IMR-90 (cell line): ENCODE results near the gene CAMK2G. TPM values are rescaled to one million over a fixed set of nuclear protein-coding genes. Genes with fewer than 3 reads are reported as not detected.

Experiments used
- ATAC-seq: fragments of 200-7000 bp; cut with Tn5 transposase; 2 replicates; pipeline ENCODE4 v1.9.1; 2020; ENCODE audit warnings: low read depth, mild to moderate bottlenecking, moderate library complexity
- BruUV-seq: library from RNA; stranded (reverse); fragments of 400-500 nt; replicated peaks from 2 replicates; lab custom pipeline; 2021; lab: Mats Ljungman, UMichigan
- CTCF ChIA-PET: fragments of 300-600 bp; formaldehyde crosslinking; extraction: SDS; loops from one replicate; lab custom pipeline; 2021; ENCODE audit warnings: antibody characterized with exemption; lab: Yijun Ruan, JAX
- POLR2A ChIA-PET: fragments of 300-600 bp; sonication (Branson Sonifier 250); formaldehyde crosslinking; loops from one replicate; lab custom pipeline; 2022; ENCODE audit warnings: antibody characterized with exemption; ENCODE audit not compliant: unreplicated experiment; lab: Charles Lee
- DNase-seq: peaks from one replicate; pipeline ENCODE4 v3.0.0; 2013
- H2AFZ ChIP-seq: replicated peaks from 2 replicates; pipeline ENCODE3; 2013; ENCODE audit warnings: low read length, mild to moderate bottlenecking; ENCODE audit not compliant: poor library complexity
- H2AK5ac ChIP-seq: 2 replicates; pipeline ENCODE4 v1.6.1; 2013; ENCODE audit warnings: low read depth, low read length, inconsistent platforms
- H2AK9ac ChIP-seq: replicated peaks from 2 replicates; pipeline ENCODE3; 2013; ENCODE audit warnings: mild to moderate bottlenecking, low read depth, low read length, moderate library complexity; ENCODE audit not compliant: poor library complexity
- H2BK120ac ChIP-seq: 2 replicates; pipeline ENCODE4 v1.6.1; 2013; ENCODE audit warnings: low read depth, low read length, inconsistent platforms
- H2BK15ac ChIP-seq: 3 replicates; pipeline ENCODE4 v1.6.1; 2013; ENCODE audit warnings: low read depth, low read length, inconsistent platforms
- H2BK20ac ChIP-seq: 2 replicates; pipeline ENCODE4 v1.6.1; 2013; ENCODE audit warnings: low read depth, mild to moderate bottlenecking, inconsistent platforms, low read length, moderate library complexity
- H2BK5ac ChIP-seq: 2 replicates; pipeline ENCODE4 v1.6.1; 2013; ENCODE audit warnings: mild to moderate bottlenecking, low read depth, low read length, inconsistent platforms; ENCODE audit not compliant: poor library complexity, severe bottlenecking
- H3K14ac ChIP-seq: replicated peaks from 2 replicates; pipeline ENCODE4 v1.6.1; 2013; ENCODE audit warnings: low read depth, low read length, inconsistent platforms
- H3K18ac ChIP-seq: 2 replicates; pipeline ENCODE4 v1.6.1; 2013; ENCODE audit warnings: low read depth, low read length, control low read depth
- H3K23ac ChIP-seq: 2 replicates; pipeline ENCODE4 v1.6.1; 2013; ENCODE audit warnings: low read depth, low read length, inconsistent platforms
- H3K27ac ChIP-seq: 2 replicates; pipeline ENCODE4 v1.5.1; 2013; ENCODE audit warnings: mild to moderate bottlenecking, control low read depth, low read length; ENCODE audit not compliant: insufficient read depth
- H3K27me3 ChIP-seq: 2 replicates; pipeline ENCODE4 v1.6.1; 2013; ENCODE audit warnings: low read length; ENCODE audit not compliant: control insufficient read depth, insufficient read depth
- H3K36me3 ChIP-seq: 2 replicates; pipeline ENCODE4 v1.6.1; 2013; ENCODE audit warnings: low read length, mixed read lengths; ENCODE audit not compliant: control insufficient read depth, insufficient read depth
- H3K4ac ChIP-seq: 2 replicates; pipeline ENCODE4 v1.6.1; 2013; ENCODE audit warnings: low read depth, low read length, inconsistent platforms
- H3K4me1 ChIP-seq: 2 replicates; pipeline ENCODE4 v1.6.1; 2013; ENCODE audit warnings: low read length, mixed read lengths; ENCODE audit not compliant: control insufficient read depth, insufficient read depth
- H3K4me2 ChIP-seq: 2 replicates; pipeline ENCODE4 v1.6.1; 2013; ENCODE audit warnings: low read depth, mild to moderate bottlenecking, control low read depth, low read length, moderate library complexity
- H3K4me3 ChIP-seq: 2 replicates; pipeline ENCODE4 v1.5.1; 2013; ENCODE audit warnings: low read depth, mild to moderate bottlenecking, control low read depth, low read length, moderate library complexity; ENCODE audit not compliant: insufficient read depth
- H3K56ac ChIP-seq: 2 replicates; pipeline ENCODE4 v1.6.1; 2013; ENCODE audit warnings: low read length, inconsistent platforms; ENCODE audit not compliant: insufficient read depth; ENCODE audit errors: extremely low read depth
- H3K79me1 ChIP-seq, 2 experiments: 2 replicates each; pipeline ENCODE4 v1.6.1; 2013; ENCODE audit warnings: low read length in 2 of 2, inconsistent platforms in 1 of 2, low read depth in 1 of 2
- H3K9ac ChIP-seq: 2 replicates; pipeline ENCODE4 v1.6.1; 2013; ENCODE audit warnings: low read depth, low read length, control low read depth
- H3K9me1 ChIP-seq: 2 replicates; pipeline ENCODE4 v1.6.1; 2013; ENCODE audit warnings: low read length, inconsistent platforms; ENCODE audit not compliant: insufficient read depth
- H3K9me3 ChIP-seq: 2 replicates; pipeline ENCODE4 v1.6.1; 2013; ENCODE audit warnings: low read length; ENCODE audit not compliant: control insufficient read depth, insufficient read depth
- H4K20me1 ChIP-seq: 2 replicates; pipeline ENCODE4 v1.6.1; 2013; ENCODE audit warnings: low read length, inconsistent platforms; ENCODE audit not compliant: insufficient read depth
- H4K5ac ChIP-seq: 2 replicates; pipeline ENCODE4 v1.6.1; 2013; ENCODE audit warnings: mild to moderate bottlenecking, low read depth, low read length, control low read depth
- H4K8ac ChIP-seq, 2 experiments: 2 replicates each; pipeline ENCODE4 v1.6.1; 2013; ENCODE audit warnings: low read depth in 2 of 2, low read length in 2 of 2, control low read depth in 1 of 2, inconsistent platforms in 1 of 2
- H4K91ac ChIP-seq: 2 replicates; pipeline ENCODE4 v1.6.1; 2013; ENCODE audit warnings: low read depth, low read length, inconsistent platforms; ENCODE audit not compliant: insufficient read depth
- BHLHE40 ChIP-seq: fragments of 150-350 bp; IDR thresholded peaks from 2 replicates; pipeline ENCODE4 v1.6.1; 2016; ENCODE audit warnings: mild to moderate bottlenecking, low read depth, low read length
- CEBPB ChIP-seq: IDR thresholded peaks from 2 replicates; pipeline ENCODE4 v1.6.1; 2012; ENCODE audit warnings: low read depth, low read length, improper control_type of control experiment
- CHD1 ChIP-seq: IDR thresholded peaks from 2 replicates; pipeline ENCODE4 v1.6.1; 2012; ENCODE audit warnings: low read depth, low read length, improper control_type of control experiment
- ELK1 ChIP-seq: fragments of 150-350 bp; IDR thresholded peaks from 2 replicates; pipeline ENCODE4 v1.6.1; 2016; ENCODE audit warnings: low read depth, mild to moderate bottlenecking, low read length, moderate library complexity, borderline replicate concordance
- FOS ChIP-seq: fragments of 150-350 bp; IDR thresholded peaks from 2 replicates; pipeline ENCODE4 v1.6.1; 2016; ENCODE audit warnings: low read depth, low read length
- MAFK ChIP-seq: IDR thresholded peaks from 2 replicates; pipeline ENCODE4 v1.6.1; 2012; ENCODE audit warnings: low read depth, low read length, improper control_type of control experiment
- MAZ ChIP-seq: IDR thresholded peaks from 2 replicates; pipeline ENCODE4 v1.6.1; 2012; ENCODE audit warnings: low read depth, mild to moderate bottlenecking, low read length, improper control_type of control experiment, moderate library complexity, borderline replicate concordance
- MXI1 ChIP-seq: IDR thresholded peaks from 2 replicates; pipeline ENCODE4 v1.6.1; 2012; ENCODE audit warnings: low read depth, mild to moderate bottlenecking, low read length, moderate library complexity, borderline replicate concordance
- NFE2L2 ChIP-seq: fragments of 150-350 bp; IDR thresholded peaks from 2 replicates; pipeline ENCODE4 v1.6.1; 2016; ENCODE audit warnings: low read depth, mild to moderate bottlenecking, low read length
- POLR2A ChIP-seq: IDR thresholded peaks from 2 replicates; pipeline ENCODE4 v1.6.1; 2012; ENCODE audit warnings: mild to moderate bottlenecking, low read depth, low read length
- RCOR1 ChIP-seq: IDR thresholded peaks from 2 replicates; pipeline ENCODE4 v1.6.1; 2012; ENCODE audit warnings: mild to moderate bottlenecking, low read length, improper control_type of control experiment; ENCODE audit not compliant: insufficient replicate concordance
- RFX5 ChIP-seq: IDR thresholded peaks from 2 replicates; pipeline ENCODE4 v1.8.0; 2012; ENCODE audit warnings: low read depth, mild to moderate bottlenecking, low read length, moderate library complexity
- WGBS, 2 experiments: methylation state at CpG; one replicate each; pipeline versions ENCODE4 v1.1.5 to v1.1.7; 2013; ENCODE audit warnings: missing lambda C conversion rate in 2 of 2; ENCODE audit not compliant: insufficient read length in 1 of 2; ENCODE audit errors: extremely low coverage in 2 of 2; 5-methylcytosine and 5-hydroxymethylcytosine counted together
- dilution Hi-C: fragments of 300-500 bp; cut with HindIII; formaldehyde crosslinking; loops from one replicate; pipeline ENCODE4 v1.14.3; 2018; ENCODE audit warnings: low sequenced_read_pairs; ENCODE audit not compliant: unreplicated experiment
- in situ Hi-C: fragments of 300-500 bp; cut with MboI; formaldehyde crosslinking; loops from 3 replicates; pipeline ENCODE4 v1.14.3; 2019; ENCODE audit warnings: low sequenced_read_pairs, inconsistent platforms, mixed read lengths
- intact Hi-C: fragments of 100-400 bp; cut with micrococcal nuclease; formaldehyde crosslinking; loops from 2 replicates; pipeline ENCODE4 v1.10.0; 2022
- polyA plus RNA-seq, 3 experiments: library from polyadenylated mRNA; depleted of rRNA; stranded (reverse); fragments of >200 nt; gene quantifications; 2 replicates each; pipeline ENCODE4 v1.2.3, GENCODE V29; 2012; ENCODE audit warnings: low replicate concordance in 1 of 3
- total RNA-seq: library from RNA; depleted of rRNA; stranded (reverse); fragments of >200 nt; gene quantifications from 2 replicates; pipeline ENCODE4 v1.2.3, GENCODE V29; 2012
- TF ChIP-seq, protein P1 (sequence below): conservative IDR thresholded peaks from 2 replicates; pipeline ENCODE4 v1.5.1; 2012; ENCODE audit warnings: mild to moderate bottlenecking, low read depth, low read length, improper control_type of control experiment
- TF ChIP-seq, protein P2 (sequence below): fragments of 150-350 bp; IDR thresholded peaks from 2 replicates; pipeline ENCODE4 v1.6.1; 2017; ENCODE audit warnings: mild to moderate bottlenecking, antibody characterized with exemption, low read length, low read depth

The CAMK2G gene
- total and polyA plus RNA-seq, 2 of the 4 experiments (the other 2 are of a cell fraction), result 20.4 to 25.4 TPM

GRCh38 chr10:73920089-73920488, 45.7 kb upstream of the CAMK2G start:
- Histone ChIP-seq H4K20me1 (peaks cover 28% of the 10 kb centered on the region), H3K9me1 (peaks cover 7% of the 10 kb centered on the region), H3K56ac (no peak overlapping the region), H3K18ac (peak overlapping the region; percentile 47; the same call in 1 of the 2 replicates), H4K8ac (peak overlapping the region in 1 of 2 experiments; percentile 76; a peak in 3 of 4 replicates), H3K4ac (0 out of 2 replicates have a peak overlapping the region, but pooled peaks have one; percentile 36), H3K79me1 (peaks cover 0 to 17% of the 10 kb centered on the region in 2 experiments; a peak in 2 of 4 replicates), H3K4me1 (peaks cover 11% of the 10 kb centered on the region), H3K4me2 (no peak overlapping the region), H2BK15ac (peak overlapping the region; percentile 9; the same call in 1 of the 3 replicates), H2BK5ac (peak overlapping the region; percentile 14), H3K36me3 (peaks cover 23% of the 10 kb centered on the region), H2BK20ac (0 out of 2 replicates have a peak overlapping the region, but pooled peaks have one; percentile 67), H2BK120ac (peak overlapping the region; percentile 36; the same call in 1 of the 2 replicates), H2AK9ac (peak overlapping the region; percentile 82), H3K23ac (no peak overlapping the region), H3K9ac (peak overlapping the region; percentile 0; the same call in 1 of the 2 replicates), H4K5ac (peak overlapping the region; percentile 54), H2AK5ac (0 out of 2 replicates have a peak overlapping the region, but pooled peaks have one; percentile 24), H3K27me3 (no peaks in the 10 kb centered on the region), H2AFZ (peak overlapping the region; percentile 82), H3K14ac (0 out of 2 replicates have a peak overlapping the region, but pooled peaks have one; percentile 30), H3K27ac (peak overlapping the region; percentile 46; the same call in 1 of the 2 replicates), H3K4me3 (no peak overlapping the region), H3K9me3 (no peaks in the 10 kb centered on the region), H4K91ac (no peak overlapping the region; the same call in 1 of the 2 replicates)
- in situ Hi-C loops (no loop called here), dilution Hi-C loops (no loop called here), intact Hi-C loops (no loop called here)
- TF ChIP-seq BHLHE40, result no peak
- TF ChIP-seq MAFK, result no peak
- no peak for TF ChIP-seq MXI1
- TF ChIP-seq POLR2A, result no peak
- TF ChIP-seq MAZ, result no peak
- TF ChIP-seq CHD1, result no peak
- no peak for TF ChIP-seq CEBPB
- TF ChIP-seq, protein P1, sequence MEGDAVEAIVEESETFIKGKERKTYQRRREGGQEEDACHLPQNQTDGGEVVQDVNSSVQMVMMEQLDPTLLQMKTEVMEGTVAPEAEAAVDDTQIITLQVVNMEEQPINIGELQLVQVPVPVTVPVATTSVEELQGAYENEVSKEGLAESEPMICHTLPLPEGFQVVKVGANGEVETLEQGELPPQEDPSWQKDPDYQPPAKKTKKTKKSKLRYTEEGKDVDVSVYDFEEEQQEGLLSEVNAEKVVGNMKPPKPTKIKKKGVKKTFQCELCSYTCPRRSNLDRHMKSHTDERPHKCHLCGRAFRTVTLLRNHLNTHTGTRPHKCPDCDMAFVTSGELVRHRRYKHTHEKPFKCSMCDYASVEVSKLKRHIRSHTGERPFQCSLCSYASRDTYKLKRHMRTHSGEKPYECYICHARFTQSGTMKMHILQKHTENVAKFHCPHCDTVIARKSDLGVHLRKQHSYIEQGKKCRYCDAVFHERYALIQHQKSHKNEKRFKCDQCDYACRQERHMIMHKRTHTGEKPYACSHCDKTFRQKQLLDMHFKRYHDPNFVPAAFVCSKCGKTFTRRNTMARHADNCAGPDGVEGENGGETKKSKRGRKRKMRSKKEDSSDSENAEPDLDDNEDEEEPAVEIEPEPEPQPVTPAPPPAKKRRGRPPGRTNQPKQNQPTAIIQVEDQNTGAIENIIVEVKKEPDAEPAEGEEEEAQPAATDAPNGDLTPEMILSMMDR, result no peak
- no peak for TF ChIP-seq NFE2L2
- TF ChIP-seq, protein P2, sequence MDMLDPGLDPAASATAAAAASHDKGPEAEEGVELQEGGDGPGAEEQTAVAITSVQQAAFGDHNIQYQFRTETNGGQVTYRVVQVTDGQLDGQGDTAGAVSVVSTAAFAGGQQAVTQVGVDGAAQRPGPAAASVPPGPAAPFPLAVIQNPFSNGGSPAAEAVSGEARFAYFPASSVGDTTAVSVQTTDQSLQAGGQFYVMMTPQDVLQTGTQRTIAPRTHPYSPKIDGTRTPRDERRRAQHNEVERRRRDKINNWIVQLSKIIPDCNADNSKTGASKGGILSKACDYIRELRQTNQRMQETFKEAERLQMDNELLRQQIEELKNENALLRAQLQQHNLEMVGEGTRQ, result no peak
- TF ChIP-seq ELK1, result no peak
- TF ChIP-seq FOS, result no peak
- TF ChIP-seq RCOR1, result no peak
- no peak for TF ChIP-seq RFX5
- ChIA-PET POLR2A (interaction anchor here (0.6 kb wide), 1 partner anchor 11 kb away, joined by 3 read pairs; no protein-coding TSS in a partner anchor), CTCF (interaction anchor here (0.9 to 1.2 kb wide), 2 partner anchors 14 to 17 kb away, joined by 3 to 4 read pairs; no protein-coding TSS in a partner anchor)
- WGBS, 2 experiments, result 33% methylated on average over 1 of the region's 4 CpGs; no CpG with 5 or more reads in 1 of the 2 experiments
- ATAC-seq (no peak), DNase-seq (no peak)
- BruUV-seq, result no TSS peak
